Measurements from ENCODE around the gene PMEL.

DNA sequence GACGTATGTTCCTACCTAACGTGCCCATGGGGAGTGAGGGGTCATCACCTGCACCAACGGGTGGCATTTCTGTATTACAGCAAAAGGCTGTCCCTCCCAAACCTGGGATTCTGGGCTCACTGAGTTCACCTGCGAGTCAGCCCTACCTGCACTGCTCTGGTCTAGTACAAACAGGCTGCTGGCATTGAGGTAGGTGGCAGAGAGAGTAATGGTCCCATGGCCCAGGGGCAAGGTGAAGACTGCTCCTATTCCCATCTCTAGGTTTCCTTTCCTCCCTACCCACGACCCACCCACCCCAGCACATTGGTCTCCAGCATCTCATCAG is 31.7 kb upstream of the PMEL start:
- no peak for TF ChIP-seq POLR2A (IDR thresholded peaks at IDR 0.05)
- TF ChIP-seq, protein P1, sequence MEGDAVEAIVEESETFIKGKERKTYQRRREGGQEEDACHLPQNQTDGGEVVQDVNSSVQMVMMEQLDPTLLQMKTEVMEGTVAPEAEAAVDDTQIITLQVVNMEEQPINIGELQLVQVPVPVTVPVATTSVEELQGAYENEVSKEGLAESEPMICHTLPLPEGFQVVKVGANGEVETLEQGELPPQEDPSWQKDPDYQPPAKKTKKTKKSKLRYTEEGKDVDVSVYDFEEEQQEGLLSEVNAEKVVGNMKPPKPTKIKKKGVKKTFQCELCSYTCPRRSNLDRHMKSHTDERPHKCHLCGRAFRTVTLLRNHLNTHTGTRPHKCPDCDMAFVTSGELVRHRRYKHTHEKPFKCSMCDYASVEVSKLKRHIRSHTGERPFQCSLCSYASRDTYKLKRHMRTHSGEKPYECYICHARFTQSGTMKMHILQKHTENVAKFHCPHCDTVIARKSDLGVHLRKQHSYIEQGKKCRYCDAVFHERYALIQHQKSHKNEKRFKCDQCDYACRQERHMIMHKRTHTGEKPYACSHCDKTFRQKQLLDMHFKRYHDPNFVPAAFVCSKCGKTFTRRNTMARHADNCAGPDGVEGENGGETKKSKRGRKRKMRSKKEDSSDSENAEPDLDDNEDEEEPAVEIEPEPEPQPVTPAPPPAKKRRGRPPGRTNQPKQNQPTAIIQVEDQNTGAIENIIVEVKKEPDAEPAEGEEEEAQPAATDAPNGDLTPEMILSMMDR (IDR thresholded peaks at IDR 0.05), result no peak

All from upper lobe of left lung (tissue), 4 donors.